ENCODE measurements around the gene SUPT6H. TPM values are rescaled to one million over a fixed set of nuclear protein-coding genes. Genes with fewer than 3 reads are reported as not detected.

Gene SUPT6H
- total and polyA plus RNA-seq, 9 of the 15 experiments (the other 6 are each of a cell fraction or from before 2014, with no cell fraction given) = 1.7 to 77.7 (median 49.2) TPM

- TF ChIP-seq ZNF384 (IDR thresholded peaks at IDR 0.05; ENCODE audit: low read depth, low read length) (peak; percentile 36; the same call in 1 of the 2 replicates), DMBX1 (CRISPR knock-in tag; IDR thresholded peaks at IDR 0.05; ENCODE audit: borderline replicate concordance) (0 out of 2 replicates have a peak, but pooled peaks have one; percentile 28), KLF16 (IDR thresholded peaks at IDR 0.05) (no peak), ZNF75A (CRISPR knock-in tag; IDR thresholded peaks at IDR 0.05) (no peak), ZBTB9 (CRISPR knock-in tag; IDR thresholded peaks at IDR 0.05) (peak; percentile 36; the same call in 1 of the 2 replicates), THRAP3 (IDR thresholded peaks at IDR 0.05; ENCODE audit: borderline replicate concordance) (no peak), SP2 (IDR thresholded peaks at IDR 0.05; ENCODE audit: extremely low read depth, low read depth, low read length, poor library complexity, severe bottlenecking) (peak; percentile 31), SMAD1 (IDR thresholded peaks at IDR 0.05; ENCODE audit: low read depth, low read length, partially characterized antibody) (peak; percentile 87), NR2F6 (CRISPR knock-in tag; IDR thresholded peaks at IDR 0.05) (no peak), SPI1 (IDR thresholded peaks at IDR 0.05; ENCODE audit: borderline replicate concordance, low read depth, low read length) (no peak), EHMT2 (IDR thresholded peaks at IDR 0.05) (no peak), TAF15 (IDR thresholded peaks at IDR 0.05; ENCODE audit: low read depth, low read length) (no peak), MTA1 (IDR thresholded peaks at IDR 0.05; ENCODE audit: borderline replicate concordance) (peak; percentile 71), NFATC3 (IDR thresholded peaks at IDR 0.05) (no peak), CXXC5 (CRISPR knock-in tag; IDR thresholded peaks at IDR 0.05) (peak; percentile 100), RERE (CRISPR knock-in tag; IDR thresholded peaks at IDR 0.05; ENCODE audit: borderline replicate concordance) (no peak), MEF2A (IDR thresholded peaks at IDR 0.05; ENCODE audit: control insufficient read depth, low read depth, low read length) (no peak), NONO (IDR thresholded peaks at IDR 0.05; ENCODE audit: low read depth in 2 of 2, low read length in 1 of 2) (peak in 1 of 2 experiments; percentile 56; a peak in 2 of 4 replicates), NBN (IDR thresholded peaks at IDR 0.05; ENCODE audit: low read depth) (peak; percentile 41), TAF7 (tag; IDR thresholded peaks at IDR 0.05) (no peak), GTF2F1 (IDR thresholded peaks at IDR 0.05; ENCODE audit: low read depth, low read length) (peak; percentile 30; the same call in 1 of the 2 replicates), RFX1 (IDR thresholded peaks at IDR 0.05) (no peak)
These were observed 17.0 kb upstream of the SUPT6H start, which contains the start of gene BLTP2 (continued) for GRCh38 chr17:28644787-28645575.

Data from K562 (cell line).